Naive thymus-derived CD4-positive, alpha-beta T cell (primary cell): ENCODE results near the gene OR9A4. TPM values are rescaled to one million over a fixed set of nuclear protein-coding genes. Genes with fewer than 3 reads are reported as not detected.

Experiments
- ATAC-seq: fragments of 150-1000 bp; cut with Tn5 transposase; 2 replicates; pipeline ENCODE4 v1.10.0; 2021; ENCODE audit warnings: mild to moderate bottlenecking, moderate library complexity
- CTCF ChIA-PET: fragments of 350-600 bp; sonication (Branson Sonifier 250); formaldehyde crosslinking; loops from one replicate; lab custom pipeline; 2021; ENCODE audit warnings: antibody characterized with exemption; lab: Charles Lee
- POLR2A ChIA-PET: fragments of 350-600 bp; sonication (Branson Sonifier 250); formaldehyde crosslinking; loops from one replicate; lab custom pipeline; 2021; ENCODE audit warnings: antibody characterized with exemption, inconsistent platforms; lab: Charles Lee
- DNase-seq, 9 donors: peaks; one replicate each; pipeline versions ENCODE4 v3.0.0 to v3.0.0-alpha.2; 2020 to 2022; ENCODE audit warnings: mixed read lengths in 1 of 9
- H3K27ac ChIP-seq: one replicate; pipeline ENCODE4 v1.7.0; 2013; ENCODE audit warnings: mild to moderate bottlenecking, low read depth, low read length, moderate library complexity
- H3K27me3 ChIP-seq, 2 donors: one replicate each; pipeline ENCODE4 v1.7.0; 2013; ENCODE audit warnings: low read length in 2 of 2, mild to moderate bottlenecking in 2 of 2, moderate library complexity in 2 of 2; ENCODE audit not compliant: control insufficient read depth in 2 of 2, insufficient read depth in 2 of 2
- H3K36me3 ChIP-seq, 3 experiments: 1 replicate in 2 of 3; 2 replicates in 1 of 3; pipeline ENCODE4 v1.7.0; 2013; ENCODE audit warnings: low read length in 3 of 3, mild to moderate bottlenecking in 3 of 3, moderate library complexity in 1 of 3; ENCODE audit not compliant: insufficient read depth in 3 of 3, control insufficient read depth in 2 of 3
- H3K4me1 ChIP-seq, 2 donors: one replicate each; pipeline ENCODE4 v1.7.0; 2013; ENCODE audit warnings: low read length in 2 of 2, mild to moderate bottlenecking in 2 of 2, moderate library complexity in 1 of 2; ENCODE audit not compliant: control insufficient read depth in 2 of 2, insufficient read depth in 2 of 2
- H3K4me3 ChIP-seq: 2 replicates; pipeline ENCODE4 v1.7.0; 2013; ENCODE audit warnings: mild to moderate bottlenecking, low read length
- H3K9me3 ChIP-seq, 3 experiments: 1 replicate in 2 of 3; 2 replicates in 1 of 3; pipeline ENCODE4 v1.7.0; 2013; ENCODE audit warnings: low read length in 3 of 3; ENCODE audit not compliant: control insufficient read depth in 2 of 3
- H3K27ac Mint-ChIP-seq, 9 donors: one replicate each; pipeline ENCODE4 v1.8.0; 2020 to 2022; ENCODE audit warnings: mixed read lengths in 9 of 9, mild to moderate bottlenecking in 8 of 9, moderate library complexity in 5 of 9, inconsistent platforms in 2 of 9
- H3K27me3 Mint-ChIP-seq, 5 donors: one replicate each; pipeline ENCODE4 v1.8.0; 2021 to 2022; ENCODE audit warnings: mixed read lengths in 5 of 5, mild to moderate bottlenecking in 1 of 5
- H3K36me3 Mint-ChIP-seq, 5 donors: one replicate each; pipeline ENCODE4 v1.8.0; 2020 to 2022; ENCODE audit warnings: mixed read lengths in 5 of 5, mild to moderate bottlenecking in 3 of 5, inconsistent platforms in 1 of 5
- H3K4me1 Mint-ChIP-seq, 7 donors: one replicate each; pipeline ENCODE4 v1.8.0; 2020 to 2022; ENCODE audit warnings: mixed read lengths in 7 of 7, mild to moderate bottlenecking in 3 of 7, inconsistent platforms in 1 of 7
- H3K4me3 Mint-ChIP-seq, 10 donors: one replicate each; pipeline ENCODE4 v1.8.0; 2020 to 2022; ENCODE audit warnings: mild to moderate bottlenecking in 10 of 10, mixed read lengths in 10 of 10, moderate library complexity in 6 of 10, inconsistent platforms in 2 of 10
- H3K9me3 Mint-ChIP-seq, 11 donors: one replicate each; pipeline ENCODE4 v1.8.0; 2020 to 2022; ENCODE audit warnings: mixed read lengths in 11 of 11, mild to moderate bottlenecking in 4 of 11, inconsistent platforms in 1 of 11, moderate library complexity in 1 of 11
- intact Hi-C, 2 donors: fragments of 100-400 bp; cut with micrococcal nuclease; formaldehyde crosslinking; loops; one replicate each; pipeline ENCODE4 v1.15.1; 2023
- polyA plus RNA-seq, 2 donors: library from polyadenylated mRNA; unstranded; fragments of 300-500 nt; fragmentation: Illumina TruSeq; gene quantifications; one replicate each; pipeline ENCODE4 v1.2.3, GENCODE V29; 2021
- total RNA-seq, 6 experiments: library from RNA in 5 of 6; stranded (reverse) in 5 of 6; gene quantifications; 1 replicate in 5 of 6; 2 replicates in 1 of 6; pipeline ENCODE4 v1.2.3 and lab custom pipeline; 2021 to 2026

The OR9A4 gene
- total and polyA plus RNA-seq, 7 experiments from 2014 or later = not detected

- H3K4me3 Mint-ChIP-seq = no peak overlapping the region
- no peak for DNase-seq
Observed at GRCh38 chr7:141915565-141915964, 634 bp upstream of the OR9A4 start.

GRCh38 chr7:141920281-141920680, 4.1 kb downstream of the OR9A4 start:
- POLR2A ChIA-PET = no interaction called here
- no peak overlapping the region for H3K27ac Mint-ChIP-seq
- H3K36me3 Mint-ChIP-seq = no peaks in the 10 kb centered on the region

More at GRCh38 chr7:141915565-141915964, 634 bp upstream of the OR9A4 start:
- Mint-ChIP-seq H3K27me3 (peaks cover 0 to 18% (median 14%) of the 10 kb centered on the region in 5 donors), H3K36me3 (no peaks in the 10 kb centered on the region), H3K9me3 (peaks cover 0 to 5% (median 3%) of the 10 kb centered on the region in 11 donors), H3K4me1 (peaks cover 0 to 4% (median 0%) of the 10 kb centered on the region in 7 donors), H3K27ac (no peak overlapping the region)
- ChIA-PET CTCF (no interaction called here), POLR2A (no interaction called here)
- no peak overlapping the region for H3K27ac ChIP-seq
- no peaks in the 10 kb centered on the region for H3K36me3 ChIP-seq
- H3K27me3 ChIP-seq = no peaks in the 10 kb centered on the region
- no peaks in the 10 kb centered on the region for H3K9me3 ChIP-seq
- intact Hi-C loops = no loop called here
- no peak overlapping the region for H3K4me3 ChIP-seq
- no peaks in the 10 kb centered on the region for H3K4me1 ChIP-seq
- ATAC-seq = no peak

GRCh38 chr7:141928146-141928844, 12.1 kb downstream of the OR9A4 start:
- Mint-ChIP-seq H3K9me3 (peaks cover 0 to 20% (median 6%) of the 10 kb centered on the region in 11 donors), H3K27me3 (peaks cover 0 to 32% (median 11%) of the 10 kb centered on the region in 5 donors), H3K4me1 (peaks cover 0 to 6% (median 0%) of the 10 kb centered on the region in 7 donors), H3K36me3 (peaks cover 0 to 7% (median 0%) of the 10 kb centered on the region in 5 donors), H3K27ac (no peak overlapping the region), H3K4me3 (no peak overlapping the region)
- Histone ChIP-seq H3K4me3 (no peak overlapping the region), H3K27me3 (no peaks in the 10 kb centered on the region), H3K27ac (no peak overlapping the region), H3K9me3 (no peaks in the 10 kb centered on the region), H3K36me3 (no peaks in the 10 kb centered on the region), H3K4me1 (no peaks in the 10 kb centered on the region)
- intact Hi-C loops = no loop called here
- DNase-seq = no peak
- CTCF ChIA-PET = no interaction called here
- peak; percentile 54 for ATAC-seq
- POLR2A ChIA-PET = no interaction called here

More at GRCh38 chr7:141920281-141920680, 4.1 kb downstream of the OR9A4 start:
- CTCF ChIA-PET = no interaction called here
- H3K36me3 ChIP-seq = no peaks in the 10 kb centered on the region
- H3K27me3 ChIP-seq = no peaks in the 10 kb centered on the region
- DNase-seq (no peak), ATAC-seq (no peak)
- Mint-ChIP-seq H3K27me3 (peaks cover 0 to 8% (median 7%) of the 10 kb centered on the region in 5 donors), H3K4me1 (no peaks in the 10 kb centered on the region), H3K9me3 (peaks cover 0 to 5% (median 3%) of the 10 kb centered on the region in 11 donors), H3K4me3 (no peak overlapping the region)
- H3K27ac ChIP-seq = no peak overlapping the region
- no peak overlapping the region for H3K4me3 ChIP-seq
- no peaks in the 10 kb centered on the region for H3K4me1 ChIP-seq
- no peaks in the 10 kb centered on the region for H3K9me3 ChIP-seq
- intact Hi-C loops = no loop called here

GRCh38 chr7:141928845-141929195, 12.6 kb downstream of the OR9A4 start:
- Mint-ChIP-seq H3K4me1 (peaks cover 0 to 6% (median 0%) of the 10 kb centered on the region in 7 donors), H3K9me3 (peaks cover 0 to 20% (median 6%) of the 10 kb centered on the region in 11 donors), H3K36me3 (peaks cover 0 to 7% (median 0%) of the 10 kb centered on the region in 5 donors), H3K27ac (no peak overlapping the region), H3K27me3 (peaks cover 0 to 36% (median 11%) of the 10 kb centered on the region in 5 donors), H3K4me3 (no peak overlapping the region)
- Histone ChIP-seq H3K36me3 (no peaks in the 10 kb centered on the region), H3K27ac (no peak overlapping the region), H3K4me1 (no peaks in the 10 kb centered on the region), H3K27me3 (no peaks in the 10 kb centered on the region), H3K9me3 (no peaks in the 10 kb centered on the region), H3K4me3 (no peak overlapping the region)
- ChIA-PET CTCF (no interaction called here), POLR2A (no interaction called here)
- DNase-seq = no peak
- intact Hi-C loops = no loop called here
- ATAC-seq = peak; percentile 37

GRCh38 chr7:141930211-141930610, 14.0 kb downstream of the OR9A4 start:
- H3K4me3 Mint-ChIP-seq = no peak overlapping the region
- H3K4me1 Mint-ChIP-seq = peaks cover 0 to 6% (median 0%) of the 10 kb centered on the region in 7 donors
- peaks cover 0 to 7% (median 0%) of the 10 kb centered on the region in 5 donors for H3K36me3 Mint-ChIP-seq
- no peaks in the 10 kb centered on the region for H3K9me3 ChIP-seq
- H3K27ac Mint-ChIP-seq = no peak overlapping the region
- peaks cover 0 to 20% (median 6%) of the 10 kb centered on the region in 11 donors for H3K9me3 Mint-ChIP-seq
- intact Hi-C loops = no loop called here
- no peak overlapping the region for H3K27ac ChIP-seq
- ATAC-seq (no peak), DNase-seq (no peak)
- ChIA-PET POLR2A (no interaction called here), CTCF (no interaction called here)
- no peaks in the 10 kb centered on the region for H3K4me1 ChIP-seq
- H3K4me3 ChIP-seq = no peak overlapping the region
- peaks cover 0 to 39% (median 11%) of the 10 kb centered on the region in 5 donors for H3K27me3 Mint-ChIP-seq
- H3K27me3 ChIP-seq = no peaks in the 10 kb centered on the region
- H3K36me3 ChIP-seq = no peaks in the 10 kb centered on the region

GRCh38 chr7:141941075-141941474, 24.9 kb downstream of the OR9A4 start:
- no peak for DNase-seq
- H3K4me1 Mint-ChIP-seq = peaks cover 0 to 1% (median 0%) of the 10 kb centered on the region in 7 donors
- intact Hi-C loops = no loop called here
- H3K27ac Mint-ChIP-seq = no peak overlapping the region
- Histone ChIP-seq H3K36me3 (no peaks in the 10 kb centered on the region), H3K4me1 (no peaks in the 10 kb centered on the region), H3K9me3 (no peaks in the 10 kb centered on the region), H3K27ac (no peak overlapping the region), H3K4me3 (no peak overlapping the region), H3K27me3 (no peaks in the 10 kb centered on the region)
- ChIA-PET CTCF (no interaction called here), POLR2A (no interaction called here)
- H3K36me3 Mint-ChIP-seq = peaks cover 0 to 12% (median 7%) of the 10 kb centered on the region in 5 donors
- H3K4me3 Mint-ChIP-seq = no peak overlapping the region
- no peak for ATAC-seq
- H3K9me3 Mint-ChIP-seq = peaks cover 6 to 39% (median 23%) of the 10 kb centered on the region in 11 donors
- peaks cover 0 to 14% (median 8%) of the 10 kb centered on the region in 5 donors for H3K27me3 Mint-ChIP-seq

- Histone ChIP-seq H3K27ac (no peak overlapping the region), H3K36me3 (no peaks in the 10 kb centered on the region), H3K27me3 (no peaks in the 10 kb centered on the region), H3K4me3 (no peak overlapping the region), H3K4me1 (no peaks in the 10 kb centered on the region), H3K9me3 (no peaks in the 10 kb centered on the region)
- Mint-ChIP-seq H3K27me3 (peaks cover 0 to 17% (median 6%) of the 10 kb centered on the region in 5 donors), H3K27ac (no peak overlapping the region), H3K36me3 (peaks cover 0 to 12% (median 7%) of the 10 kb centered on the region in 5 donors), H3K4me3 (no peak overlapping the region), H3K4me1 (peaks cover 0 to 1% (median 0%) of the 10 kb centered on the region in 7 donors), H3K9me3 (peaks cover 6 to 36% (median 21%) of the 10 kb centered on the region in 11 donors)
- no peak for DNase-seq
- intact Hi-C loops = no loop called here
- no peak for ATAC-seq
- ChIA-PET POLR2A (no interaction called here), CTCF (no interaction called here)
Observed at GRCh38 chr7:141943846-141944245, 27.6 kb downstream of the OR9A4 start.
